NCI-H2196 (cell line): Measurements from ENCODE around the gene KRT32.
A peak's percentile ranks its signal among the peaks of the same experiment; 100 is the strongest.

Experiments
- DNase-seq: peaks from one replicate; lab custom pipeline; 2025; ENCODE audit not compliant: unreplicated experiment; lab: John Stamatoyannopoulos, UW

Gene KRT32

DNA sequence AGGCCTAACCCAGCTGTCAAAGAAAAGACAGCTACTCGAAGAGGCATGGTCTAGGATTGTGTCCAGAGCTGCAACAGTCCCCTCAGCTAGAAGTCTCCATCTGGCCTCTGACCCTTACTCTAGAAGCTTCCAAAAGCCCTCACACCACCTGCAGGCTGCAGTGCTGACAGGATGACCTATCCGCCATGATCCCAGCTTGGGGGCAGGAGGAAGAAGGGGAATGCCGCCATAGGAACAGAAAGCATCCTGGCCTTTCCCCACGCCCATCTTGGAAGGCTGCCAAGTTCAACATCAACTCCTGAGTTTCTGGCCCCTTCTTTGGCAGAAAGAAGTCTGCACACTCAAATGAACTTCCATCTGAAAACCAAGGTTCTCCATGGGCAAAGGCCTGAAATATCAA lies 25.6 kb upstream of the KRT32 start:
- DNase-seq: peak; percentile 5

- DNase-seq: no peak
Observed at GRCh38 chr17:41492351-41492750, 25.2 kb upstream of the KRT32 start.

DNA sequence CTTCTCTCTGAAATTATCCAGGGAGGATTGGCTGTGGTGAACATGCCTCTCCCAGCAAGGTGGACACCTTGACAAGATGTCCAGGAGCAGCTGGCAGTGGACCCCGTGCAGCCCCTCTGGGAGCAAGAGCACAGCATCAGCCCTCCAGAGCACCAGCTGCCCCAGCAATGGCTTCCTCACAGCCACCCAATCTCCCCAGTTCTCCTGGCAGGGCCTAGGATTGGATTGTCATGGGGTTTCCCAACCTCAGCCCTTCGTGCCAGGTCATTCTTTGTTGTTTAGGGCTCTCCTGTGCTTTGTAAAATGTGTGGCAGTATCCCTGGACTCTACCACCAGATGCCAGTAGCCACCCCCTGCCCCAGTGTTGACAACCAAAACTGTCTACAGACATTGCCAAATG lies 24.3 kb upstream of the KRT32 start:
- DNase-seq: no peak

DNA sequence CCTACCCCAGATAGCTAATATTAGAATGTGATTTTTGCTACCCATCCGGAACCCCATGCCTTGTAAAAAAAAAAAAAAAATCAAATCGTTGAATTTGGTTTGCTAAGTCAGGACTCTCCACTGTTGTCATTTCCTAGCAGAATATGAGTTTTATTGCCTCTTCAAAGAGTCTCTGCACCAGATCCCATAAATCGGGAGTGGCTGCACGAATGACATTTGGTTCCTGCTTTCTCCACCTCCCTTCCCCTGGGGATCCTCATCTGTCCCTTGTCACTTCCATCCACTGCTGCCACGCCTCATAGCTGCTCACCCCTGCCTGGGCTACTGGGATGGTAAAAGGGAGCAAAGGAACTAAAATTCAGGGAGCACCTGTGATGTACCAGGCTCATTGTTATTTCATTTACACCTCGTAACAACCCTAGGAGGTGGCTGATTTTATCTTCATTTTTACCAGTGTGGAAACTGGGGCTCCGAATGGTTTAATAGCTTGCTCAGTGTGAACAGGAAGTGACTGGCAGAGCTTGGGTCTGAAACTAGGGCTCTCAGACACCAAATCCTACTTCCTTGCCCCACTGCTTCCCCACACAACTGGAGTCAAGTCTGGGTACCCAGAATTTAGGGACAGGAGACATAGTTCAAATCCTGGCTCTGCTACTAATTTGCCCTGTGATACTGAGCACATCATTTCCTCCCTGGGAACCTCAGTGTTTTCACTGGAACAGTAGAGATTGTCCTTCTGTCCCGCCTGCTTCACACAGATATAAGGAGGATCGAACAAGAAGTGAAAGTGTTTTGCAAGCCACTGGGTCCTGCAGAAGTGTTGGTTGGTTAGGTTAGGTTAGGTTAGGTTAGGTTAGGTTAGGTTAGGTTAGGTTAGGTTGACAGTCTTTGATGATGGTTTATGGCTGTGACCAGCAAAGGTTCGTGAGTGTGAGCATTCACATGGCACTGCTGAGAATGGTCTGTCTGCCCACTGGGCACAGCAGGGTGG lies 23.1 kb upstream of the KRT32 start:
- no peak for DNase-seq

DNA sequence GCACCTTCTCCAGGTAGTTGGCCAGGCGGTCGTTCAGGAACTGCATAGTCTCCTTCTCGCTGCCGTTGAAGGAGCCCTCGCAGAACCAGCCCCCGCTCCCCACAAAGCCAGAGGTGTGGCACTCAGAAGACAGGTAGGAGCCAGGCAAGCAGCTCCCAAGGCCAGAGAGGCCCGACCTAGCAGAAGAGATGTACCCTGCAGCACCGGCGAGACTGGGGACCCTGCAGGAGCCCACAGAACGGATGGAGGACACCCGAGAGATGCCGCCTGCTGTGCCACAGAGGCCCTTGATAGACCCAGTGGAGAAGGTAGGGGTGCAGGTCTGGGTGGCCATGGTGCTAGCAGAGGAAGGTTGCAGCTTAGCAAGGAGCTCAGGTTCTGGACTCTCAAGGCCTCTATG lies 22.3 kb upstream of the KRT32 start, which contains the start of gene KRT36:
TSS of gene KRT36 (minus strand) at position 380 of the 400 bp plus-strand sequence. CDS start at position 334, 46 bp downstream.
- DNase-seq: no peak

DNA sequence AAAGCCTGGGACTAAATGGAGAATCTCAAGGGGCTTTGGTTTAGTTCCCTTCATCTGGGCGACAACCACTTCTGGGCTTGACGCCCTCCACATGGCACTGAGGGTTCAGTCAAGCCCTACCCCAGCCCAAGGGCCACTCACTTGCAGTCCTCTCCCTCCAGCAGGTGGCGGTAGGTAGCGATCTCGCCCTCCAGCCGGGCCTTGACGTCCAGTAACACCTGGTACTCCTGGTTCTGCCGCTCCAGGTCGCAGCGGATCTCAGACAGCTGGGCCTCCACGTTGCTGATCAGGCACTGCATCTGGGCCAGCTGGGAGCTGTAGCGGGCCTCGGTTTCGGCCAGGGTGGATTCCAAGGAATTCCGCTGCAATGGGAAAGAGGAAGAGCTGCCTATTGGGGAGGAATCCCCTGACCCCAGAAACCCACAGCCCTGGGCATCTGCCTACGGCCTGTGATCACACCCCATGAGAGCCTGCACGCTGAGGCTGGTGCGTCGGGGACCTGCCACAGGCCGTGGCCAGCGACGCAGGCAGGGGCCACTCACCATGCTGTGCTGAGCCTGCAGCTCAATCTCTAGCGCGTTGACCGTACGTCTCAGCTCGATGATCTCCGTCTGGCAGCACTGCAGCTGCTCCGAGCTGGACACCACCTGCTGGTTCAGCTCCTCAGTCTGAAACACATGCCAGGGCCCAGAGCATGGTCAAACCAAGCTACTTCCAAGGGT lies 19.8 kb upstream of the KRT32 start:
- no peak for DNase-seq

GRCh38 chr17:41486316-41486715 lies 19.1 kb upstream of the KRT32 start:
- DNase-seq: no peak

DNA sequence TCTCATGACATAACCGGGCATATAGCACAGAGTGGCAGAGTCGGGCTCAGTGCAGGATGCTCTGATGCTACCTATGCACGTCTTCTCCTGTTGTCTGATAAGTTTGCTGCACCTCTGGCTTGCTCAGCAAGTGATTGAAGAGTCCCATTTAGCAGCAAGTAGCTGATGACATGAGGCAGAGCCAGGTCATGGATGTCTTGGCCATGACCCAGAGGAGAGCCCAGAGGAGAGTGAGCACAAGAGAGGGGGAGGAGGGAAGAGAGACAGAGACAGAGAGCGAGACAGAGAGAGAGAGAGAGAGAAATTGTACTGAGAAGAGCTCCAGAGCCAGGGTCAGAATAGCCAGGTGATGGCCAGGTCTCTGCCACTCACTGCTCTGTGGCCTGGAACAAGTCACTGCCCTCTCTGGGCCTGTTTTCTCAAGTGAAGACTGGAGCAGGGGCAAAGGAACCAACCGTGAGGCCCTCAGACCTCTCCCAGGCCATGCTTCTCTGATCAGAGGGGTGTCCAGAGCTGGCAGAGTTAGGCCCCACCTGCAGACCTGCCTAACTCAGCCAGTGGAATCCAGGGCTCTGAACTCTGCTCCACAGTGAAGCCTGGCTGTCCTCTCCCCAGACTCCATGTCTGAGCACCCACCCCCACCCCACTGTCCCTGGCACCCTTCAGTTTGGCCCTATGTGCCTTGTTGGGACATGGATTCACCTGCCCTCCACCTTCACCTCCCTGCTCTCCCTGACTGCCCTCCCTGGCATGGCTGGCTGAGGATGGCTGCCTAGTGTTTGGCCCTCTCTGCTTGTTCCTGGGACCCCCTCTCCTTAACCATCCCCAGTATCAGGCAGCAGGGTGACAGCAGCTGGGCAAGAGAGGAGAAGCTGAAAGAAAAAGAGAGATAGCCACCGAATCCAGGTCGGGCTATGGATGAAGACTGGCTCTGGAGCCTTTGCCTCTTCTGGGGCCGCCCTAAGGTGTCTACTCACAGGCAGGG lies 18.0 kb upstream of the KRT32 start:
- no peak for DNase-seq

- DNase-seq: peak; percentile 25
Observed at GRCh38 chr17:41483991-41484826, 17.0 kb upstream of the KRT32 start.

DNA sequence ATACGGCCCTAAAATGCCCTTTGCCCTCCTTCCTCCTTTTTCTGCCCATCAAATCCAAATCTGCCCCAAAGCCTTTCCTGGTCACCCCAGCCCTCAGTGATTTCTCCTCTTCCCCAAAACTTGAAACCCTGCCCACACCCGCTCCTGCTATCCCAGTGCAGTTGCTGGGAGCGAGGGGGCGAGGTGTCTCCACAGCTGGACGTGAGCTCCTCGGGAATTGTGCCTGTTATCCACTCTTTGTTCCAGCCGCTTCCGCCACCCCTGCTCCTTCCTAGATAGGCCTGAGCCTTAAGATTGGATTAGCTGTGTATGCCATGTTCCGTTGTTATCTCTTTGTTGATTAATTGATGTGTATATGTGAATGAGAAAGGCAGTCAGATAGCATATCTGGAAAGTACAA lies 16.3 kb upstream of the KRT32 start:
- no peak for DNase-seq

DNA sequence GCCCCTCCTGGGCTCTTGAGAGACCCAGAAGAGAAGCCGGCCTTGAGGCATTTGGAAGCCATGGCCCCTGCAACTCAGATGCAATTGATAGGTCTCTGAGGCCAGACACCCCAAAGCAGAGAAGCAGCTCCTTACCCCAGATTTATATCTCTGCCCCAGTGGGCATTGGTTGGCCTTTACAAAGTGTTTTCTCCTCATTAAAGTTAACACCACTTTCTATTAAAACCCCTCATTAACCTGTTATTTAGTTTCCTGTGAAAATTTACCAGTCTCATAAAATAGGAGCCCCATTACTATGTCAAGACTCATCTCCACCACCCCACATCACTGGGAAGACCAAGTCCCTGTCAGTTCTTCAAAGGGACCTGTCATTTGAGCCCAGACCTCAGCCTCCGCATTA lies 13.8 kb upstream of the KRT32 start, which contains the start of gene KRT35:
TSS of gene KRT35 (minus strand) at position 116 of the 400 bp plus-strand sequence. CDS start at position 62, 54 bp downstream.
- no peak for DNase-seq

DNA sequence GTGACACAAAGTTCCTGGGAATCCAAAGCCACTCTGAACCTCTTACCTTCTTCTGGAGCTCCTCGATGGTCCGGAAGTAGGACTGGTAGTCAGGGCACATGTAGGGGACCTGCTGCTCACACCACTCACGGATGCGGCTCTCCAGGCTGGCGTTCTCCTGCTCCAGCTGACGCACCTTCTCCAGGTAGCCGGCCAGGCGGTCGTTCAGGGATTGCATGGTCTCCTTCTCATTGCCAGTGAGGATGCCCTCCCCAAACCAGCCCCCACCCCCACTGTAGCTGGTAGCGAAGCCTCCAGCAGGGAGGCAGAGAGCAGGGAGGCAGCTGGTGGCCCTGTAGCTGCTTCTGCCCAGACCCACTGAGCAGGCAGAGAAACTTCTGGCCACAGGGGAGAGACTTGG lies 13.4 kb upstream of the KRT32 start:
- DNase-seq: no peak

DNA sequence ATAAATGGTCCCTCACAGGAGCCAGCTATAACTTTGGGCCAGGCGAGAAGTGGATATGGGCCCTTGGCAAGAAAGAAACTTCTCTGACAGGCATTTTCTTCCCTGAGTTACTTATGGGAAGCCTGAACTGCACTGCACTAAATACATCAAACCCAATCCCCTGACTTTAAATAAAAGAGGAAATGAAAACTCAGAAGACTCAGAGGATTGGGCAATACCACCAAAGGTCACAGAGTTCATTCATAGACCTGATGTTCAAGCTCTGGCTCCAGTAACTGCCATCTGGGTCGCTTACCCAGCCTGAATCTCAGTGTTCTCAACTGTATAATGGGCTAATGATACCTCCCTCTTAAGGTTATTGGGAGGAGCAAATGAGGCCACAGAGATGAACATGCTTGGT lies 12.9 kb upstream of the KRT32 start:
- DNase-seq: no peak

- no peak for DNase-seq
Observed at GRCh38 chr17:41478237-41478636, 11.1 kb upstream of the KRT32 start.

GRCh38 chr17:41476866-41477815 lies 10.0 kb upstream of the KRT32 start:
- DNase-seq: no peak

DNA sequence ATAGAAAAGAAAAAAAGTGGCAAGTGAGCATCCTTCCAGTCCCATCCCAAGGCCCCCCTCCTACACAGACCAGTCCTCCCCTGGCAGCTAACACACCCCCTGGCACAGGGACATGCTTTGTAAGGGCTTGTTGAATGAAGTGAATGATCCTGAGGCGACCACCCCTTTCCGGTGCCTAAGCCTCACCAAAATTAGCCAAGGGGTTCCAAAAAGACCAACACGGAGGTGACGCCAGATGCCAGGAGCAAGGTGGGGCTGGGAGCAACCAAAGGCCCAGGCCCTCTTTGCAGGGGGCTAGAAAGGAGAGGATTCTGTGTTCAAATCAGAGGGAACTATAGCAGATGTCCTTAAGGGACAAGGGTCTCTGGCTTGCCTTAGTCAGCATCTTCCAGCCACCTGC lies 8.2 kb upstream of the KRT32 start:
- no peak for DNase-seq

DNA sequence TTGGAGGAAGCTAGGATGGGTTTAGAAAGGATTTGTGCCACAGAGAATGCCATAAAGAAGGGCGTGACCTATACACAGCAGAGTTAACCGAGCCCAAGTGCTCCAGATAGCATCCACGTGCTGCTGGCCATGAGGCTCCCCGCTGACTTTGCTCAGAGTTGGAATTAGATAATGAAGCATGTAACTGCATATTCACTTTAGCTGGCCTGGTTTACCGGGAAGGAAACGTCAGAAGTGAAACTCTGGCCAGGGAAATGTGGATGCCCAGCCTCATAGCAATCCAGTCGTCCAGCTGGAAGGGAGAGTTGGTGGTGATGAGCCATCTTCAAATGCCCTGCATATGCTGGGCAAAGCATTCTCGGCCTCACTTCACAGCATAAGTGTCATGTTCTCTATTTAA lies 7.7 kb upstream of the KRT32 start:
- DNase-seq: no peak

- no peak for DNase-seq
Observed at GRCh38 chr17:41468346-41468745, 1.2 kb upstream of the KRT32 start.

GRCh38 chr17:41467561-41467960 lies 375 bp upstream of the KRT32 start:
- DNase-seq: no peak
